Stimulated activated CD4-positive, alpha-beta T cell treated with anti-CD3 and anti-CD28 coated beads, TNF-alpha, amount 100 ng/mL, for 4 hours (primary cell): Measurements from ENCODE around the gene CLEC2B.

Experiments
- DNase-seq, 3 experiments: peaks; one replicate each; pipeline ENCODE4 v3.0.0-alpha.2; 2020; ENCODE audit warnings: low read depth in 3 of 3

Gene CLEC2B

DNA sequence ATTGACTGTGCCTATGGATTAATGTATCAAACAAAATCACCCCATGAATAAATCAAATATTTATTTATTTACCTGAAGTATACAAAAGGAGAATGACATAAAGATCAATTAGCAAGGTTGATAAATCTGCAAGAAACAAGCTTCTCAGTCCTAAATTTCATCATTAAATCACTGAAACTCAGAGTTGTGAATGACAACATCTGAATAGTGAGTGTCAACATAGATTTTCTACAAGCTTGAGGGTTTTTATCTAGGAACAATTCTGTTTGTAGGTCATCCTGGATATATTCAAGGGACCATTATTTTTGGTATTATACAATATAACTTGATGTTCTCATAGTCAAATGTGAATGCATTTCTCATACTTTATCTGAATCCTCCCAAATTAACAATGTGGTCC lies 59.3 kb downstream of the CLEC2B start:
- no peak for DNase-seq

DNA sequence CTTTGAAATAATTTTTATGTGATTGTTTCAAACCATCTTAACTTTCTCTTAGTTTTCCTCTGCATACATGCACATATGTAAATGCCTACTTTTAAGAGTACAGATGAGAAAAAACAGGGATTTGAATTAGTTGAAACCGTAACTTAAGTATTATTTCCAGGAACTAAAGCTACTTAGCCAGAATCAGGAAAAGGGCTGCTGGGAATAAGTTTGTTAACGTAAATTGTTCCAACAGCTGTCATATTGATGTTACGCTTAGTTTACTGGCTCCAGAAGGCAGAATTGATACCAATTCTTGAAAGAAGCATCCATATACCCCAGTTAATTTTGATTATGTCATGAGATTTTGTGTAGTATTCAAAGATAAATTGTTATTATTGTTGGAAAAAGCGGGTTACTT lies 59.8 kb downstream of the CLEC2B start:
- DNase-seq, result no peak

DNA sequence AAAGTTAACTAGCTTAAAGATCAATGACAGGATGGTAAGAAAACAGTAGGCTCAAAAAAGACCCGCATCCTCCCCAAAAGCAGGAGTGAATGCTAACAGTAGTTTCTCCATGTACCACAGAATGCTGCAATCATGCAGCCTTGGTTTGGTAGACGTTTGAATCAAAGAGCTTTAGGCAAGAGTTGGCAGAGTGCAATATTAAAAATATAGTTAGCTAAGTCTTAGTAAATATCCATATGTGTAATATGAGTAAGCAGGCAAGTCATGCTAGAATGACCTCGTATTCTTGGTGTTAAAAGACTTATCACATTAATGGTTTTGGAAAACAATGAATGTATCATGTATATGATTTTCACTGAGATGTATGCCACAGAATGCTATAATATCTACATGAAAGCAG lies 60.6 kb downstream of the CLEC2B start:
- no peak for DNase-seq

DNA sequence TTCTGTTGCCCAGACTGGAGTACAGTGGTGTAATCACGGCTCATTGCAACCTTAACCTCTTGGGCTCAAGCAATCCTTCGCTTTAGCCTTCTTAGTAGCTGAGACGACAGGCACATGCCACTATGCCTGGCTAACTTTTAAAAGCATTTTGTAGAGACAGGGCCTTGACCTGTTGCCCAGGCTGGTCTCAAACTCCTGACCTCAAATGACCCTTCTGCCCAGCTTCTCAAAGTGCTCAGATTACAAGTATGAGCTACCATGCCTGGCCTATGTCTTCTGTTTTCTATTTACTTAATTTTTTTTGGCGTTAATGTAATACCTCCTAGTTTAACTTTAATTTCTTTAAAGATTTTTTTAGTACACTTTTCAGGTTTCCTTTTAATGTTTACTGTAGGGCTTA lies 62.4 kb downstream of the CLEC2B start:
- no peak for DNase-seq

DNA sequence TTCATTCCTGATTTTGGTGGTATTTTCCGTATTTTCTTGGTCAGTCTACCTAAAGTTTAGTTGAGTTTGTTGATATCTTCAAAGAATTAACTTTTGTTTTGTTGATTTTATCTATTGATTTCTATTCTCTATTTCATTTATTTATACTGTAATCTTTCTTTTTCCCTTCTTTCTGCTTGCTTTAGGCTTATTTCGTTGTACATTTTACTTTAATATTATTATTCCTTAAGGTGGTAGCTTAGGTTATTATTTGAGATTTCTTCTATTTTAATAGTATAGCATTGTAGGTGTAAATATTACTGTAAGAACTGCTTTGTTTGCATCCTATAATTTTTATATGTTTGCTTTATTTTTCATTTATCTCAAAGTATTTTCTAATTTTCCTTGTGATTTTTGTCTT lies 63.3 kb downstream of the CLEC2B start:
- no peak for DNase-seq
